ENCODE measurements around the gene CDK17.
"Not testable (repeated sequence)": the region's sequence is repeated elsewhere in the genome, so short reads cannot be mapped to it uniquely, and the experiment has no call there.

Gene CDK17

DNA sequence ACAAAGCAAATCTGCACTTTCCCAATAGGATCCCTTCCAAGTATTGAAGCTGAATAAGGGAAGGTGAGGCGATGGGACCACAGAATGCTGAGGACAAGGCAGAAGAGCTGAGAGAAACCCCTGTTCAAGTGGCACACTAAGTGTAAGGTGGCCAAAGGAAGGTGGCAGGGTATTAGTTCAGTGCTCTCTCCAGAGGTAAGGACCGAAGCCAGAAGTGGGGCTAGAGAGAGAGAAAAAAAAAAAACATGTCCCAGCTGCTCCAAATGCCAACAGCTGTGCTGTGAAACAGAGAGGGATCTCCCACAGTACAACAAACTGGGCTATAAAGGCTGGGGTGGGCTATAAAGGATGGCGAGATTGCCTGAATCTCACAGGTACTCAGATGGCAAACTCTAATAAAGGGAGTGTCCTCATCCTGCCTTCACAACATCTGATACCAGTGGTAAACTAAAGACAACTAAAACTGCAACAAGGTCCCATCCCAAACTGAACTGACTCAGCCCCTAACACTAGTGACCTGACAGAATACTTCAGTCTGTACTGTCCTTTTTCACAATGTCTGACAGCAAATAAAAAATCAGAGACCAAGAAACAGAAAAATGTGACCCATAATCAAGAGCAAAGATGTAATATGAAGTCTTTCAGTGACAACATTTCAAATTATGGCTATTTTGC is 47.9 kb downstream of the CDK17 start:
- DNase-seq: no peak

DNA sequence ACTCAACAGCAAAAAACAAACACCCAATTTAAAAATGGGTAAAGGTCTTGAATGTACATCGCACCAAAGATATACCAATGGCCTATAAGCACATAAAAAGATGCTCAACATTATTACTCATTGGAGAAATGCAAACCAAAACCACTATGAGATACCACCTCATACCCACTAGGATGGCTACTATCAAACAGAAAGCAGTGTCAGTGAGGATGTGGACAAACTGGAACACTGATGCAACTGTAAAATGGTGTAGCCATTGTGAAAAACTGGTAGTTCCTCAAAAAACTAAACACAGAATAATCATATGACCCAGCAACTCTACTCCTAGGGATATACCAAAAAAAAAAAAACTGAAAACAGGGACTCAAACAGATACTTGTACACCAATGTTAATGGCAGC is 49.3 kb downstream of the CDK17 start:
- peak; percentile 76 to 88 for DNase-seq

DNA sequence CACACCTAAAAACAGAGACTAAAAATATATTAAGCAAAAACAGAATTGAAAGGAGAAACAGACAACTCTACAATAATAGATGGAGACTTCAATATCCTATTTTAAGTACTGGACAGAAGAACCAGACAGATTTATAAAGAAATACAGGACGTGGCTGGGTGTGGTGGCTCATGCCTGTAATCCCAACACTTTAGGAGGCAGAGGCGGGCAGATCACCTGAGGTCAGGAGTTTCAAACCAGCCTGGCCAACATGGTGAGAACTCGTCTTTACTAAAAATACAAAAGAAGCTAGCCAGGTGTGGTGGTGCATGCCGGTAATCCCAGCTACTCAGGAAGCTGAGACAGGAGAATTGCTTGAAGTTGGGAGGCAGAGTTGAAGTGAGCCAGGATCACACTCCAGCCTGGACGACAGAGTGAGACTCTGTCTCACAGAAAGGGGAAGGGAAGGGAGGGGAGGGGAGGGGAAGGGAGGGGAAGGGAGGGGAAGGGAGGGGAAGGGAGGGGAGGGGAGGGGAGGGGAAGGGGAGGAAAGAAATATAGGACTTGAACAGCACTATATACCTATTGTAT is 53.0 kb downstream of the CDK17 start:
- DNase-seq: no peak

DNA sequence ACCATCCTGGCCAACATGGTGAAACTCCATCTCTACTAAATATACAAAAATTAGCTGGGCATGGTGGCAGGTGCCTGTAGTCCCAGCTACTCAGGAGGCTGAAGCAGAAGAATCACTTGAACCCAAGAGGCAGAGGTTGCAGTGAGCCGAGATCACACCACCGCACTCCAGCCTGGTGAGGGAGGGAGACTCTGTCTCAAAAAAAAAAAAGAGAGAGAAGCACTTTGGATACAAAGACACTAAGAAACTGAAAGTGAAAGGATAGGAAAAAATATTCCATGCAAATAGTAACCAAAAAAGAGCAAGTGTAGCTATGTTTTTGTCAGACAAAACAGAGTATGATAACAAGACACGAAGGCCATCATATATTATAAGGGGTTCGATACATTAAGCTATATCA is 53.5 kb downstream of the CDK17 start:
- DNase-seq: not testable (repeated sequence)

DNA sequence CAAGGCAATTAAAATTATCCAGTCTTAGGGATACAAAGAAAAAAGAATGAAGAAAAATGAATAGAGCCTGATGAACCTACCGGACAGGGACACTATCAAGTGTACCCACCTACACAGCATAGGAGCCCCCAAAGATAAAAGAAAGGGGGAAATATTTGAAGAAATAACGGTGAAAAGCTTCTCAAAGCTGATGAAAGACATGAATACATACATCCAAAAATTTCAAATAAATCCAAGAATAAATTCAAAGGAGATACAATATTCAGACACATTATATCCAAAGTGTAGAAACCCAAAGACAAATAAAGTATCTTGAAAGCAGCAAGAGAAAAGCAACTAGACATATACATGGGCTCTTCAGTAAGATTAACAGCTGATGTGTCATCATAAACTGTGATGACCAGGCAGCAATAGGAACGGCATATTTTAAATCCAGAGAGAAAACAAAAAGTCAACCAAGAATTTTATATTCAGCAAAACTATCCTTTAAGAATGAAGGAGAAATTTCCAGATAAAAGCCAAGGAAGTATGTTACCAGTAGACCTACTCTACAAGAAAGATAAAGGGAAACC is 56.0 kb downstream of the CDK17 start:
- no peak for DNase-seq

DNA sequence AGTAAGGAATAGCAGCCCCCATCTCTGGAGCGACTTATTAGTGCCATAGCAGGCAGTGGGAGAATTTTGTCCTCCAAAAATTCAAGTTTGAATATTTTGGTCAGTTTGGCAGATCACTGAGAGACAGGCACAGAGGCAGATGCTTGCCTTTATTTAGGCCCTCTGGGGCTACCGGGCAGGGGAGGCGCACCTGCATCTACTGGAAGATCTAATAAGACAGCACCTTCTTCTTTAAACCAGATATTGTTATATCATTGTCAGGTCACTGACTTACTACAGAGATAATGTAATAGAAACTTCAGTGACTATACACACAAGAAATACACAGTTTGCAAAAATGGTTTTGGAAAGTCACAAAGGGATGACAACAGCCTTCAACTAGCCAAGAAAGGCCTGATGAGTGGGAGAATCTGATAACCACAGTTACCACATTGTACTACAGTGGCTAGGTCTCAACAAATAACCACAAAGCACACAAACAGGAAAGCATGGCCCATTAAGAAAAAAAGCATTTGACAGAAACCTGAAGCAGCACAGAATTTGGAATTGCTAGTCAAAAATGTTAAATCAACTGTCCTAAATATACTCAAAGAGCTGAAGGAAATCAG is 56.8 kb downstream of the CDK17 start:
- DNase-seq: peak; percentile 55 to 71

DNA sequence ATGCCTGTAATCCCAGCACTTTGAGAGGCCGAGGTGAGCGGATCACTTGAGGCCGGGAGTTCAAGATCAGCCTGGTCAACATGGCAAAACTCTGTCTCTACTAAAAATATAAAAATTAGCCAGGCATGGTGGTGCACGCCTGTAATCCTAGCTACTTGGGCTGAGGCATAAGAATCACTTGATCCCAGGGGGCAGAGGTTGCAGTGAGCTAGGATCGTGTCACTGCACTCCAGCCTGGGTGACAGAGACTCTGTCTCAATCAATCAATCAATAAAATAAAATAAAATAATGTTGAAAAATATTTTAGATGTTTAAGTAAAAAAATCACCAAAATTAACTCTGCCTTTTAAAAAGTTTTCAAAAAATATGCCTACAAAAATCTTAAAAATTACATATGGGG is 60.6 kb downstream of the CDK17 start:
- not testable (repeated sequence) for DNase-seq

DNA sequence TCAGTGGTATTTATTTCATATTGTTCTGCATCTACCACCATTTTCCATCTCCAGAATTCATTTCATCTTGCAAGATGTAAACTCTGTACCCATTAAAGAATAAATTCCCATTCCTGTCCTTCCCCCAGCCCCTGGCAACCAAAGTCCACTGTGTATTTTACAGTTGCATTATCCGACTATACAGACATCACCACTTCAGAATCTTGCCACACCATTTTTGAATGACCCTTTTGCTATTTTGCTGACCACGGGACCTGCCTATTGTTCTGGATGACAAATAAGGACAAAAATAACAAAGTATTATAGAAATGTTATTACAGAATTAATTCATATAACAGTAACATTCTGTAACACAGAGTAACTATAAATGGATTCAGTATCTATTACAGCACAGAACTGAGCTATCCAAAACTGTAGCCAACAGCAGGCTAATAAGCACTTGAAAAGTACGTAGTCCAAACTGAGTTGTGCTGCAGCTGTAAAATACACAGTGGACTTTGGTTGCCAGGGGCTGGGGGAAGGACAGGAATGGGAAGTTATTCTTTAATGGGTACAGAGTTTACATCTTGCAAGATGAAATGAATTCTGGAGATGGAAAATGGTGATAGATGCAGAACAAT is 61.3 kb downstream of the CDK17 start:
- no peak for DNase-seq

DNA sequence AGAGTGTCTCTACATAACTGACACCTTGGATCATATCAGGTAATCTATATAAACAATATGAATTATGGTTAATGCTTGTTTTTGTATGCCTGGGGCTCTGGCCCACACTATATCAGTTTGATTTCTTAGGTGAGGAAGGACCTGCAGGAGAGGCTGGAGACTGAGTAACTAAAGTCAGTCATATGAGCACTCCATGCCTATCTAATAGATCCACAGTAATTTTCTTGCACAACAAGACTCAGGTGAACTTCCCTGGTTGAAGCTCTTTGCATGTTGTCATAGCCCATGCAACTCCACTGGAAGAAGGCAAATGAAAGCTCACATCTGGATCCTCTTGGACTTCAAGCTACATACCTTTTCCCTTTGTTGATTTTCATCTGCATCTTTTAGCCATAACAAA is 62.3 kb downstream of the CDK17 start:
- DNase-seq: no peak

DNA sequence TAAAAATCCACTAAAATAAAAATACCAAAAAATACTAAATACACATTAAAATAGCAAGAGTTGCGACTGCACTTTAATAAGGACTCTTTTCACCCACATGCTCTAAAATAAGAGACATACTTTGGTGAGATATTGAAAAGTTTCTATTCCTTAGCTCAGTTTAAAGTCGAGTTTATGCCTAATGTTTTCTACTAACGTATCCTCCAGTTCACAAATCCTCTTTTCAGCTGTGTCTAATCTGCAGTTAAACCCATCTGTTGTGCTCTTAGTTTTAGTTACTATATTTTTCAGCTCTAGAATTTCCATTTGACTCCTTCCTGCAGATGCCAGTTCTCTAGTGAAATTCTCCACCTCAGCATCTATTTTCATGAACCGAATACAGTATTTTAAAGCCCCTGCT is 63.8 kb downstream of the CDK17 start:
- no peak for DNase-seq

DNA sequence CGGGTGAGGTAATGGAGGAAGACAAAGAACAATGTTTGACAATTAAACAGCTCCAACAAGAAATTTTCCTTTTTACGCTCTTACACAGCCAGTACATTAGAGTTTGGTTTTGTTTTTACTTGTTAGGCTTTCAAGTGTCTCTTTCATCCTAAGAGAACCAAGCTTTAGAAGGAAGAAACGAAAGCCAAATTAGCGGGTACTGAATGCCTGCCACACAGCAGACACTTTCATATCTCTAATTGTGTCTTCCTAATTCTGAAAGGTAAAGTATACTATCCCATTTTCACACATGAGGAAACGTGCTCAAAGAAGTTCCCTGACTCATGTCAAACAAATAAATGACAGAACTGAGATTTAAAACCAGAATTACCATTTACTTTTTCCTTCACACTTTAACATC is 65.0 kb downstream of the CDK17 start:
- DNase-seq: no peak

DNA sequence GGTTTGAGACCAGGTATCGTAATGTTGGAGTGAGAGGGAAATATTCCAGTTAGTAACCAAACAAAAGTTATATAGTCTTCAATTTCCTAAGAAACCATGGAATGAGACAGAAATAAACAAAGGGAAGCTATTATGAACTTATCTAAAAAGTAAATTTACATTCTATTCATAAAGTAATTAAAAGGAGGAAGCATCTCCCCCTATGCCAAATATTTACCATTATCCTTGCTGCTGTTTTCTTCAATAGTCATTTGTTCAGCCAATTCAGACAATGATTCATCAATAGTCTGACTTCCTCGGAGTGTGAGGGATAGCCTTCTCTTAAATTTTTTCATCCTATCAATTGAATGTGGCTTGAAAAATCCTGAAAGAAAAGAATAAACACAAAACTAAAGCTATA is 65.7 kb downstream of the CDK17 start:
- no peak for DNase-seq

DNA sequence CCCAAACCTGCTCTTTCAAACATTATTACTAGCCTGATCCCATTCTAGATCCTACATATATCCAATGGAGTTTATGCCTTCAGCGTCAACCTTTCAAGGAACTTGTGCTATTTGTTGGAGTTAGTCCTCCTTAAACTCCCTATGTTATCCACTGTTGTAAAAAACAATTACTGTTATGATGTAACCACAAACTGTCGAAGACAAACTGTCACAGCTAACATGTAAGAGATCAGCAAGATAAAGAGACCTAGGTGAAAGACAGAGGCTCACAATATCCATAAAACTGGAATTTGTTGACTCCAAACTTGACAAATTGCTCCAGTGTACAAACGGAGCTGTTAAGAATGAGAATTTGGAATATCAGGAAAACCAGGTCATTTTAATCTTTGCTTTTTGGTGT is 70.7 kb downstream of the CDK17 start:
- DNase-seq: no peak

DNA sequence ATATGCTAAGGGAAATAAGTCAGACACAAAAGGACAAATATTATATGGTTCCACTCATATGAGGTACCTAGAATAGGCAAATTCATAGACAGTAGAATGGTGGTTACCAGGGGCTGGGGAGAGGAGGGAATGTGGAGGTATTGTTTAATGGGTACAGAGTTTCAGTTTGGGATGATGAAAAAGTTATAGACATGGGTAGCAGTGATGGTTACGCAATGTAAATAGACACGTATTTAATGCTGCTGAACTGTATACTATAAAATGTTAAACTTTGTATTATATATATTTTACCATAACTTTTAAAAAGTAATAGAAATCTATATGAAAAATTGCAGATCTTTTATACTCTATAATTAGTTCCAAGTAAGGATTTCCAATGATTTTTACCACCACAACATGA is 71.2 kb downstream of the CDK17 start:
- DNase-seq: no peak

DNA sequence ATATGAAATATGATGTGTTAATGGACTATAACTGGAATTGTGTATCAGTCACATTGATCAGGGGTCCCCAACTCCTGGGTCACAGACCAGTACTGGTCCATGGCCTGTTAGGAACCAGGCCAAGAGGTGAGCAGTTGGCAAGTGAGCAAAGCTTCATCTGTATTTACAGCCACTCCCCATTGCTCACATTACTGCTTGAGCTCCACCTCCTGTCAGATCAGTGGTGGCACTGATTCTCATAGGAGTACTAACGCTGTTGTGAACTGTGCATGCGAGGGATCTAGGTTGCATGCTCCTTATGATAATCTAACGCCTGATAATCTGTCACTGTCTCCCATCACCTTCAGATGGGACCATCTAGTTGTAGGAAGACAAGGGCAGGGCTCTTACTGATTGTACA is 72.3 kb downstream of the CDK17 start:
- no peak for DNase-seq

DNA sequence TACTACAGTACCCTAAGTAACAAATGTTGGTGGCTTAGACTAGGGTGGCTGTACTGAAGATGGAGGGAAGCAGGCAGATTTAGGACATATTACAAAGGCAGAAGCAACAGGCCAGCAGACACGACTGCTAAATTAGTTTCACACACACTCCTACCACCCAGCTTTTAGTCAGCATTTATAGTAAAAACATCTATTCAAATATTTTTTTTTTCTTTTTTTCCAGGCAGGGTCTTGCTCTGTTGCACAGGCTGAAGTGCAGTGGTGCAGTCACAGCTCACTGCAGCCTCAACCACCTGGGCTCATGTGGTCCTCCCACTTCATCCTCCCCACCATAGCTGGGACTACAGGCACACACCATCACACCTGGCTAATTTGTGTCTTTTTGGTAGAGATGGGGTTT is 72.9 kb downstream of the CDK17 start:
- DNase-seq: no peak

DNA sequence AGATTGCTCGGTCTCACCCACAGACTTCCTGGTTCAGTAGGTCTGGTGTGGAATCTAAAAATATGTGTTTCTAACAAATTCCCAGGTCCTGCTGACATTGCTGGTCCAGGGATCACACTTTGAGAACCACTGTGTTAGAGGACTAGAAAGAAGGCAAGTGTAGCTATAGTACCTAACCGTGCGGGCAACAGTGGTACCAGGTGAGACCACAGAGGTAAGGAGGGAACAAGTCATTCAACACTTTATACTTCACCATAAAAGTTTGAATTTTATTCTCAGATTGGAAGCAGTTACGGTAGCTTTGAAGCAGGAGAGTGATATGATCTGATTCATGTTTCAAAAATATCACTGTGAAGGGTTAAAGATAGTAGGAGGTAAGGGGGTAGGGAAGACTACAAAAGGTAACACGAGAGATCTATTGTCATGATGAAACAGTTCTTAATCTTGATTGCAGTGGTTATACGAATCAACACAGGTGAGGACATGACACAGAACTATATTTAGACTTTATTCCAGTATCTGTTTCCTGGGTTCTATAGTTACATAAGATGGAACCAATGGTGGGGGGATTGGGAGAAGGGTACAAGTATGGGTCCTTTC is 73.5 kb downstream of the CDK17 start:
- DNase-seq: no peak

DNA sequence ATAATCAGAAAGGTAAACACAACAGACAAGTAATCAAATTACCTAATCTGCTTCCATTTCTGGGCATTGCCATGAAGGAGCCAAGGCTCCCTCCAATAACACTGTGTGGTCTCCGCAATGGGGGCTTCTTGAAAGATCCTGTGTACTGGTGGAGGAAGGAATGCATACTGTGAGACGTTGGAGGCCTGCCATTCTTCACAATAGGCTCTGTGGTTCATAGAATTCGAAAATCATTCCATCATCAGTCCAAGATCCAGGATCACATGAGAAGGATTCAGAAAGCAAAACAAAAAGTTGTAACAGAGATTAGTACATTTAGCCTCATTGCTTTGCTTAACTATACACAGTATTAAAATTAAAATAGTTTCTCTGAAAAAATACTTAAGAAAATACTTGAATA is 76.3 kb downstream of the CDK17 start:
- no peak for DNase-seq

DNA sequence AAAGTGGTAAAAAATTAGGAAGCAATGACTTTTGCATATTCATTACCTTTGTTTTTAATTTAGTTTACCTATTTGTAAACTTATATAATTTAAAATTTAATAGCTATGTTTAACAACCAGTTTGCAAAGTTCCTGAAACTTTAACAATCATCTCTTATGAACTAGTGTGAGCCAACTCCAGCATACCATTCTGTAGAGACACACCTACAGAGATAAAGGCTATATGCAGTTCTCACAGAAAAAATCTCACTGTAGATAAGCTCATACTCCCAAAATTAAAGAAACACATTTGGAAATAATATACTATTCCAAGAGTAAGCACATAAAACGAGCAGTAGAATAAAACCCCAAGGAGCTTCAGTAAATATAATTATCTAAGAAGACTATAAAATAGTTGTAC is 77.5 kb downstream of the CDK17 start:
- DNase-seq: no peak

DNA sequence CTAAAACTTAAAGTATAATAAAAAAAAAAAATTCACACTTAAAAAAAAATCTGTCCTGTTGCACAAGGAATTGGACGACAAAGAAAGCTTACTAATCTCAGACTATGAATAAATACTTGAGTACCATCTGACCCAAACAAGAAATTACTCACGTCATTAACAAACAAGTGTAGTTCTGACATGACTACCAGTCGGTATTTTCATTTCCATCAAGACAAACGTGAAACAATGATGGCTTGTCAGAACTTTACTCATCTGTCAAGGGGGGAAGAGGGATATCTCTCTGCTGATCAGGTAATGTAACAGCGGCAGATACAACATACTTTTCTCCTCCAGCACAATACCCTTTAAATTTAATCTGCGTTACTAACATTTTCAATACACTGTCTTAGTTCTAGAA is 78.3 kb downstream of the CDK17 start:
- no peak for DNase-seq

DNA sequence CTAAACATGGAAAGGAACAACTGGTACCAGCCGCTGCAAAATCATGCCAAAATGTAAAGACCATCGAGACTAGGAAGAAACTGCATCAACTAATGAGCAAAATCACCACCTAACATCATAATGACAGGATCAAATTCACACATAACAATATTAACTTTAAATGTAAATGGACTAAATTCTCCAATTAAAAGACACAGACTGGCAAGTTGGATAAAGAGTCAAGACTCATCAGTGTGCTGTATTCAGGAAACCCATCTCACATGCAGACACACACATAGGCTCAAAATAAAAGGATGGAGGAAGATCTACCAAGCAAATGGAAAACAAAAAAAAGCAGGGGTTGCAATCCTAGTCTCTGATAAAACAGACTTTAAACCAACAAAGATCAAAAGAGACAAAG is 82.4 kb downstream of the CDK17 start:
- not testable (repeated sequence) for DNase-seq

DNA sequence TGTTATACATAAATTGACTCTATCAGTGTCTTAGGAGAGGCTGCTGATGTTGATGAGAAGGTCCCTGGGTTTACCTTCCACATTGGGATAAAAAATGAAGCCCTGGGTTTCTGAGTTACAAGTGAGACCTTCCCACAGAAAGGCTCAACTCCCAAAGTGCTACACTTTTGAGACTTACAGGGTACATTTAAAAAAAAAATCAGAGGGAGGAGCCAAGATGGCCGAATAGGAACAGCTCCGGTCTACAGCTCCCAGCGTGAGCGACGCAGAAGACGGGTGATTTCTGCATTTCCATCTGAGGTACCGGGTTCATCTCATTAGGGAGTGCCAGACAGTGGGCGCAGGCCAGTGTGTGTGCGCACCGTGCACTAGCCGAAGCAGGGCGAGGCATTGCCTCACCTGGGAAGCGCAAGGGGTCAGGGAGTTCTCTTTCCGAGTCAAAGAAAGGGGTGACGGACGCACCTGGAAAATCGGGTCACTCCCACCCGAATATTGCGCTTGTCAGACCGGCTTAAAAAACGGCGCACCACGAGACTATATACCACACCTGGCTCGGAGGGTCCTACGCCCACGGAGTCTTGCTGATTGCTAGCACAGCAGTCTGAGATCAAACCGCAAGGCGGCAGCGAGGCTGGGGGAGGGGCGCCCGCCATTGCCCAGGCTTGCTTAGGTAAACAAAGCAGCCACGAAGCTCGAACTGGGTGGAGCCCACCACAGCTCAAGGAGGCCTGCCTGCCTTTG is 84.3 kb downstream of the CDK17 start:
- DNase-seq: not testable (repeated sequence)

DNA sequence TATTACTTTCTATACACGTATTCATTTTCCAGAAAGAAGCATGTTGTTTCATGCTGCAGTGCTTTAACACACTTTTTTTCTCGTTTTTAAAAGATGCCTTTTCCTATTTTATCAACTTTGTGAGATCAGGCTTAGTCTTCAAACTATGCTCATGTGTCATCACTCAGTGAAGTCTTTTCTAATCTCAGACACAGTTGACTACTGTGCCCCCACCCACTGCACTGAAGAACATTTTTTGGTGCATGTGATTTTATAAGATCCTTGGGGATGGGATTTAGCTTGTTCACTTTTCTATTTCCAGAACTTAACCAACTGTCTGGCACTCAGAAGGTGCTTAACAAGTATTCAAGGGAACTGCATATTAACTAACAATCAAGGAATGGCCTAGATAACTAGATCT is 85.5 kb downstream of the CDK17 start:
- no peak for DNase-seq

Measured in inflammatory macrophage (primary cell).